MCF 10A (cell line): Measurements from ENCODE around the gene LRRC23. TPM values are rescaled to one million over a fixed set of nuclear protein-coding genes. Genes with fewer than 3 reads are reported as not detected.

Source experiments
- BruUV-seq: library from RNA; stranded (reverse); fragments of 400-500 nt; replicated peaks from 2 replicates; lab custom pipeline; 2021; lab: Mats Ljungman, UMichigan
- CTCF ChIA-PET: fragments of 300-600 bp; sonication (Branson Sonifier 250); formaldehyde crosslinking; extraction: SDS; loops from one replicate; lab custom pipeline; 2021; ENCODE audit warnings: antibody characterized with exemption, inconsistent platforms; lab: Yijun Ruan, JAX
- POLR2A ChIA-PET: fragments of 300-600, 350-650 bp; sonication (Branson Sonifier 250); formaldehyde crosslinking; extraction: SDS; loops from one replicate; lab custom pipeline; 2020; ENCODE audit warnings: antibody characterized with exemption, inconsistent platforms; lab: Yijun Ruan, JAX
- DNase-seq: peaks from one replicate; pipeline ENCODE4 v3.0.0-alpha.2; 2018; ENCODE audit not compliant: unreplicated experiment
- H3K27ac Mint-ChIP-seq: one replicate; pipeline ENCODE4 v1.8.0; 2022; ENCODE audit warnings: mild to moderate bottlenecking, low read depth, mixed read lengths; ENCODE audit not compliant: unreplicated experiment
- H3K27me3 Mint-ChIP-seq: one replicate; pipeline ENCODE4 v1.8.0; 2022; ENCODE audit warnings: mixed read lengths; ENCODE audit not compliant: insufficient read depth, unreplicated experiment
- H3K36me3 Mint-ChIP-seq: one replicate; pipeline ENCODE4 v1.8.0; 2022; ENCODE audit warnings: mild to moderate bottlenecking, moderate library complexity, mixed read lengths; ENCODE audit not compliant: insufficient read depth, unreplicated experiment
- H3K4me1 Mint-ChIP-seq: one replicate; pipeline ENCODE4 v1.8.0; 2022; ENCODE audit warnings: mixed read lengths; ENCODE audit not compliant: insufficient read depth, unreplicated experiment
- H3K4me3 Mint-ChIP-seq: one replicate; pipeline ENCODE4 v1.8.0; 2022; ENCODE audit warnings: mild to moderate bottlenecking, moderate library complexity, mixed read lengths; ENCODE audit not compliant: unreplicated experiment
- H3K9me3 Mint-ChIP-seq: one replicate; pipeline ENCODE4 v1.8.0; 2022; ENCODE audit warnings: mixed read lengths; ENCODE audit not compliant: unreplicated experiment
- intact Hi-C: fragments of 100-400 bp; cut with micrococcal nuclease; formaldehyde crosslinking; loops from 2 replicates; pipeline ENCODE4 v1.14.1; 2022
- total RNA-seq: library from RNA; stranded (reverse); gene quantifications from 2 replicates; pipeline ENCODE4 v1.2.3, GENCODE V29; 2022
- TF ChIP-seq, protein P1 (sequence below): fragments of 200-600 bp; IDR thresholded peaks from one replicate; pipeline ENCODE4 v1.8.0; 2022; ENCODE audit warnings: antibody characterized with exemption, mild to moderate bottlenecking; ENCODE audit not compliant: unreplicated experiment

Gene LRRC23
- total RNA-seq, 1 experiment from 2014 or later, result 7.5 TPM

GRCh38 chr12:6948873-6949594, 44.4 kb downstream of the LRRC23 start:
- intact Hi-C loops, result no loop called here
- no TSS peak for BruUV-seq
- Mint-ChIP-seq H3K27me3 (no peaks in the 10 kb centered on the region), H3K4me3 (no peak overlapping the region), H3K27ac (no peak overlapping the region), H3K36me3 (peaks cover 22% of the 10 kb centered on the region), H3K9me3 (no peaks in the 10 kb centered on the region), H3K4me1 (peaks cover 32% of the 10 kb centered on the region)
- no peak for DNase-seq
- CTCF ChIA-PET, result interaction anchor here (0.6 to 3.1 kb wide), 6 partner anchors 12 to 261 kb away, joined by 3 to 12 read pairs (median 3); no protein-coding TSS in a partner anchor
- TF ChIP-seq, protein P1, sequence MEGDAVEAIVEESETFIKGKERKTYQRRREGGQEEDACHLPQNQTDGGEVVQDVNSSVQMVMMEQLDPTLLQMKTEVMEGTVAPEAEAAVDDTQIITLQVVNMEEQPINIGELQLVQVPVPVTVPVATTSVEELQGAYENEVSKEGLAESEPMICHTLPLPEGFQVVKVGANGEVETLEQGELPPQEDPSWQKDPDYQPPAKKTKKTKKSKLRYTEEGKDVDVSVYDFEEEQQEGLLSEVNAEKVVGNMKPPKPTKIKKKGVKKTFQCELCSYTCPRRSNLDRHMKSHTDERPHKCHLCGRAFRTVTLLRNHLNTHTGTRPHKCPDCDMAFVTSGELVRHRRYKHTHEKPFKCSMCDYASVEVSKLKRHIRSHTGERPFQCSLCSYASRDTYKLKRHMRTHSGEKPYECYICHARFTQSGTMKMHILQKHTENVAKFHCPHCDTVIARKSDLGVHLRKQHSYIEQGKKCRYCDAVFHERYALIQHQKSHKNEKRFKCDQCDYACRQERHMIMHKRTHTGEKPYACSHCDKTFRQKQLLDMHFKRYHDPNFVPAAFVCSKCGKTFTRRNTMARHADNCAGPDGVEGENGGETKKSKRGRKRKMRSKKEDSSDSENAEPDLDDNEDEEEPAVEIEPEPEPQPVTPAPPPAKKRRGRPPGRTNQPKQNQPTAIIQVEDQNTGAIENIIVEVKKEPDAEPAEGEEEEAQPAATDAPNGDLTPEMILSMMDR, result no peak
- POLR2A ChIA-PET, result interaction anchor here (0.5 to 2.2 kb wide), 2 partner anchors 12 to 266 kb away, joined by 3 to 12 read pairs; no protein-coding TSS in a partner anchor

GRCh38 chr12:6950401-6950801, 45.8 kb downstream of the LRRC23 start:
- no peak overlapping the region for H3K4me3 Mint-ChIP-seq
- intact Hi-C loops, result no loop called here
- no peaks in the 10 kb centered on the region for H3K9me3 Mint-ChIP-seq
- no peaks in the 10 kb centered on the region for H3K27me3 Mint-ChIP-seq
- ChIA-PET POLR2A (interaction anchor here (2.2 kb wide), 1 partner anchor 11 kb away, joined by 12 read pairs; no protein-coding TSS in a partner anchor), CTCF (interaction anchor here (0.6 to 3.1 kb wide), 3 partner anchors 14 to 103 kb away, joined by 3 to 12 read pairs (median 3); no protein-coding TSS in a partner anchor)
- no TSS peak for BruUV-seq
- TF ChIP-seq, protein P1, result no peak
- H3K27ac Mint-ChIP-seq, result no peak overlapping the region
- H3K4me1 Mint-ChIP-seq, result peaks cover 29% of the 10 kb centered on the region
- peaks cover 8% of the 10 kb centered on the region for H3K36me3 Mint-ChIP-seq
- DNase-seq, result no peak

- TF ChIP-seq, protein P1, result no peak
- Mint-ChIP-seq H3K4me1 (peaks cover 23% of the 10 kb centered on the region), H3K4me3 (no peak within 1 kb of the TSS), H3K9me3 (no peaks in the 10 kb centered on the region), H3K36me3 (peaks cover 6% of the 10 kb centered on the region), H3K27me3 (no peaks in the 10 kb centered on the region), H3K27ac (no peak within 1 kb of the TSS)
- no TSS peak for BruUV-seq
- no peak for DNase-seq
- ChIA-PET POLR2A (interaction anchor here (1.0 to 2.2 kb wide), 2 partner anchors 10 kb away, joined by 5 to 12 read pairs; no protein-coding TSS in a partner anchor), CTCF (interaction anchor here (0.6 to 3.1 kb wide), 3 partner anchors 14 to 104 kb away, joined by 3 to 12 read pairs (median 3); no protein-coding TSS in a partner anchor)
- intact Hi-C loops, result no loop called here
Measured at GRCh38 chr12:6950811-6951540, 46.4 kb downstream of the LRRC23 start, which contains the start of gene PTPN6. TSS of gene PTPN6 (plus strand) at chr12:6951356. CDS start at chr12:6951513, 157 bp downstream.
